ENCODE data around the gene SLC6A19. TPM values are rescaled to one million over a fixed set of nuclear protein-coding genes. Genes with fewer than 3 reads are reported as not detected.
A peak's percentile ranks its signal among the peaks of the same experiment; 100 is the strongest.

The SLC6A19 gene
- total RNA-seq, 1 experiment from 2014 or later: 0.07 TPM

GRCh38 chr5:1203311-1203967 is 2.0 kb downstream of the SLC6A19 start:
- Histone ChIP-seq H3K4me3 (ENCODE audit: insufficient read depth, low read depth, low read length) (no peak overlapping the region), H3K36me3 (replicated peaks; ENCODE audit: control insufficient read depth, insufficient read depth, low read length) (no peaks in the 10 kb centered on the region), H3K27me3 (ENCODE audit: control insufficient read depth, insufficient read depth, low read length) (no peaks in the 10 kb centered on the region)
- no peak for DNase-seq

DNA sequence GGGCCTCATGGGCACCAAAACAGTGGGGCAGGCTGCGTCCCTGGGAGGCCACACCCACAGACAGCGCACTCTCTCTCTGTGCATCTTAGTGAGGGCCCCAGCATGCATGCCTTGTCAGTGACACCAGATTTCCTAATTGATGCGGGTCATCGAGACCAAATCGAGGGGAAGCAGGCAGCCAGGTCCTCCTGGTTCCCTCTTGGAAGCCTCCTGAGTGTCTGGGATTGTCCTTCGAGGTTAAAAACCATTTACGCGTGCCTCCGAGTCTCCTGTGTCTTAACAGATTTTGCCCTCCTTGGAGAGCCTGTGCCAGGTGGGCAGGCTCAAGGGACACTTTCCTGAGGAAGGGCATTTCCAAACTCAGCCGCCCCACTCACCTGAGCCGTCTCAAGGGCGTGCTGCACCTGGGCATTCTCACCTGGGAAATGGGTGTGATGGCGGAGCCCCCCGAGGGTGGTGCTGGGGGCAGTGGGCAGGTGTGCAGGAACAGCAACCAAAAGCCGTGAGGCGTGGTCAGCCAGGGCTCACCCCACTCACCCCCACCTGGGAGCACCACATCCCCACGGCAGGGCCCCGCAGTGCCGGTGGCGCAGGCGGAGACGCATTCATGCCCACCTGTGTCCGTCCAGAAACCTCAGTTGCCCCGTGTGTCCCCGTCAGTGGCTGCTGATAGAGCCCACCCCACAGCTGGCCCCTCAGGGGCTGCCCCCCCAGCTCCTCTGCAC is 2.7 kb downstream of the SLC6A19 start:
- Histone ChIP-seq H3K36me3 (replicated peaks; ENCODE audit: control insufficient read depth, insufficient read depth, low read length) (no peaks in the 10 kb centered on the region), H3K4me3 (ENCODE audit: insufficient read depth, low read depth, low read length) (no peak overlapping the region), H3K27me3 (ENCODE audit: control insufficient read depth, insufficient read depth, low read length) (no peaks in the 10 kb centered on the region)
- DNase-seq: no peak

GRCh38 chr5:1204693-1205242 is 3.4 kb downstream of the SLC6A19 start:
- H3K36me3 ChIP-seq (replicated peaks; ENCODE audit: control insufficient read depth, insufficient read depth, low read length): no peaks in the 10 kb centered on the region
- H3K4me3 ChIP-seq (ENCODE audit: insufficient read depth, low read depth, low read length): no peak overlapping the region
- DNase-seq: peak; percentile 87
- no peaks in the 10 kb centered on the region for H3K27me3 ChIP-seq (ENCODE audit: control insufficient read depth, insufficient read depth, low read length)

GRCh38 chr5:1205255-1206180 is 4.1 kb downstream of the SLC6A19 start:
- H3K36me3 ChIP-seq (replicated peaks; ENCODE audit: control insufficient read depth, insufficient read depth, low read length): no peaks in the 10 kb centered on the region
- no peaks in the 10 kb centered on the region for H3K27me3 ChIP-seq (ENCODE audit: control insufficient read depth, insufficient read depth, low read length)
- no peak for DNase-seq
- no peak overlapping the region for H3K4me3 ChIP-seq (ENCODE audit: insufficient read depth, low read depth, low read length)

DNA sequence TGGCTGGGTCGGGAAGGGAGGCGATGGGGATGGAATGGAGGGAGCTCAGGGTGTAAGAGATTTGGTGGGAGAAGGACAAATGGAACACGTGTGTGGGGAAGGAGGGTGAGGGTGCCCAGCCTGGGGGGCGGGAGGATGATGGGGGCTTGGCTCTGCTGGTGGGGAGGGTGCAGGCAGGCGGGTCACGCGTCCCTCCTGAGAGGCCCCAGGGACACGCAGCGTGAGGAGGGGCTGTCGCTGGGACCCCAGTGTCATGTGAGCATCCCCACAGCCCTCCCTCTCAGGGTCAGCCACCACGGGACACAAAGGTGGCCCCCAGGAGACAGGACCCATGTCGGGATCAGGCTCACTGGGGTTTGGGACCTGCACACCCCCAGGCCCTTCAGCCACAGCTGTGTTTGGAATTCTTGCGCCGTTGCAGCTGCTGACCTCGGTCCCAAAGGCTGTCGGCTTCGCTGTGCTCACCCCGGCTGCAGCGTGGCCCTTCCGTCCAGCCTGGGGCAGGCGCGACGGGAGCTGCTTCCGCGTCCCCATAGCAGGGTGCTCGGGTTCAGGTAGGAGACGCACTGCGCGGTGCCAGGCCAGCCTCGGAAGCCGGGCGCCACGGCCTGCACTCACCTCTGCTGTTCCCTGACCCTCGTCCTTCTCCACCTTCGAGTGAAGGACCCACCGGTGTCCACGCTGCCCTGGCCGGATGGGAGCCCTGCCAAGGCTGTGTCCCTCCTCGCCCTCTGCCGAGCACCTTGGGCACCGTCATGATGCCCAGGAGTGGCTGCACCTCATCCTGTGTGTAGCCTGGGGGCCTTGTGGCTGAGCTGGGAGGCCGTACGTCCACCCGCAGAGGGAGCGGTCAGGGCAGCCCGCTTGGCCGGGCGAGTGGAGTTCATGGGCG is 5.4 kb downstream of the SLC6A19 start:
- no peak for DNase-seq
- Histone ChIP-seq H3K4me3 (ENCODE audit: insufficient read depth, low read depth, low read length) (no peak overlapping the region), H3K27me3 (ENCODE audit: control insufficient read depth, insufficient read depth, low read length) (no peaks in the 10 kb centered on the region), H3K36me3 (replicated peaks; ENCODE audit: control insufficient read depth, insufficient read depth, low read length) (no peaks in the 10 kb centered on the region)

DNA sequence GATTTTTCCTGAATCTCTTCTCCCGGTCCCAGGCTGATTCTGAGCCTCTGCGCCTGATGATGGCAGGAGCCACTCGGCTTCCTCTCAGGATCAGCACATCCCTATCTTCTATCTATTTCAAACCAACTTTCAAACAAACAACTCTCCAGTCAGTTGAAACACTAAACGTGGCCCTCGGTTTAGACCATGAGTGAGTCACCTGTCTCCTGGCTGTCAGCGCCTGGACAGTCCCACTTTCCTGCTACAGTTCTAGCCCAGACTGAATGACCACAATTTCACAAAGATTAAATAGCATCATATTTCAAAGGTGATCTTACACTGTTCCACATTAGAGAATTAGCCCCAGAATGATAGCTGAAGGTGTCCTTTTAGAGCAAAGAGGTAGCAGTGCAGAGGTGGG is 6.2 kb downstream of the SLC6A19 start:
- H3K4me3 ChIP-seq (ENCODE audit: insufficient read depth, low read depth, low read length): no peak overlapping the region
- no peaks in the 10 kb centered on the region for H3K36me3 ChIP-seq (replicated peaks; ENCODE audit: control insufficient read depth, insufficient read depth, low read length)
- DNase-seq: no peak
- H3K27me3 ChIP-seq (ENCODE audit: control insufficient read depth, insufficient read depth, low read length): no peaks in the 10 kb centered on the region

DNA sequence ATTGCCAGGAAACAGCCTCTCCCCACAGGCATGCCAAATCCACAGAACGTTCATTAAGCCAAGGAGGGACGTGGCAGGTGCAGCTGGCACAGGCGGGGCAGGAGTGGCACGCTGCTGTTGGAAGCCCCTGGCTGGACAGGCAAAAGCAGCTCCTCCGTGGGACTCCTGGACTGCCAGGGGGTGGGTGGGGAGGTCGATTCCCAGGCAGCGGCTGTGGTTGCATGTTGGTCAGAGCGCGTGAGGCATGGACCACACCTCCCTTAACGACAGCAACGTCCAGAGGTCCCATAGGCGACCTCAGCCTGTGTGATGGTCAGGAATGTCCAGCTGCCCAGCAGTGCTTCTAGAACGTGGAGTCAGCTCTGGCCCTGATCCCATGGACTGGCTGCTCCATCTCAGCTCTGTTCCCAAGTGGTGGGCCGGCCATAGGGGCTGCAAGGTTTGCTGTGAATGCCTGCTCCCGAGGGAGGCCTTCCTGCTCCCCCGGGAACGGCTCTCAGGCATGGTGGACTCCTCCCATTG is 6.9 kb downstream of the SLC6A19 start:
- Histone ChIP-seq H3K4me3 (ENCODE audit: insufficient read depth, low read depth, low read length) (no peak overlapping the region), H3K36me3 (replicated peaks; ENCODE audit: control insufficient read depth, insufficient read depth, low read length) (no peaks in the 10 kb centered on the region), H3K27me3 (ENCODE audit: control insufficient read depth, insufficient read depth, low read length) (no peaks in the 10 kb centered on the region)
- no peak for DNase-seq

- no peaks in the 10 kb centered on the region for H3K27me3 ChIP-seq (ENCODE audit: control insufficient read depth, insufficient read depth, low read length)
- no peak overlapping the region for H3K4me3 ChIP-seq (ENCODE audit: insufficient read depth, low read depth, low read length)
- H3K36me3 ChIP-seq (replicated peaks; ENCODE audit: control insufficient read depth, insufficient read depth, low read length): no peaks in the 10 kb centered on the region
- DNase-seq: peak; percentile 74
These were observed 7.5 kb downstream of the SLC6A19 start for GRCh38 chr5:1208743-1209488.

DNA sequence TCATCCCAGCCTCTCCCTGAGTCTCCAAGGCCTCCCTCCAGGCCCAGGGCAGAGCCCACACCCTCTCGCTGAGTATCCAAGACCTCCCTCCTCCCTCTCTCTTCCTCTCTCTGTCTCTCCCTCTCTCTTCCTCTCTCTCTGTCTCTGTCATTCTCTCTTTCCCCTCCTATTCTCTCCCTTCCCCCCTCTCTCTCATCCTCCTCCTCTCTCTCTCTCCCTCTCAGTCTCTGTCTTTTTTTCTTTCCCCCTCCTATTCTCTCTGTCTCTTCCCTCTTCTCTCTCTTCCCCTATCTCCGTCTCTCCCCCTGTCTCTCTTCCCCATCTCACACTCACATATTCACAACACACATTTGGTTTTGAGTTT is 8.1 kb downstream of the SLC6A19 start:
- H3K36me3 ChIP-seq (replicated peaks; ENCODE audit: control insufficient read depth, insufficient read depth, low read length): no peaks in the 10 kb centered on the region
- no peaks in the 10 kb centered on the region for H3K27me3 ChIP-seq (ENCODE audit: control insufficient read depth, insufficient read depth, low read length)
- DNase-seq: no peak
- no peak overlapping the region for H3K4me3 ChIP-seq (ENCODE audit: insufficient read depth, low read depth, low read length)

GRCh38 chr5:1209896-1210776 is 8.7 kb downstream of the SLC6A19 start:
- no peaks in the 10 kb centered on the region for H3K36me3 ChIP-seq (replicated peaks; ENCODE audit: control insufficient read depth, insufficient read depth, low read length)
- H3K27me3 ChIP-seq (ENCODE audit: control insufficient read depth, insufficient read depth, low read length): no peaks in the 10 kb centered on the region
- no peak for DNase-seq
- no peak overlapping the region for H3K4me3 ChIP-seq (ENCODE audit: insufficient read depth, low read depth, low read length)

- DNase-seq: no peak
- no peaks in the 10 kb centered on the region for H3K36me3 ChIP-seq (replicated peaks; ENCODE audit: control insufficient read depth, insufficient read depth, low read length)
- H3K4me3 ChIP-seq (ENCODE audit: insufficient read depth, low read depth, low read length): no peak overlapping the region
- no peaks in the 10 kb centered on the region for H3K27me3 ChIP-seq (ENCODE audit: control insufficient read depth, insufficient read depth, low read length)
These were observed 9.4 kb downstream of the SLC6A19 start for GRCh38 chr5:1210832-1211251.

- no peak for DNase-seq
- H3K4me3 ChIP-seq (ENCODE audit: insufficient read depth, low read depth, low read length): no peak overlapping the region
- H3K27me3 ChIP-seq (ENCODE audit: control insufficient read depth, insufficient read depth, low read length): no peaks in the 10 kb centered on the region
- no peaks in the 10 kb centered on the region for H3K36me3 ChIP-seq (replicated peaks; ENCODE audit: control insufficient read depth, insufficient read depth, low read length)
These were observed 10.3 kb downstream of the SLC6A19 start for GRCh38 chr5:1211701-1212100.

All from H7 (cell line).